Renal cortex interstitium (tissue), 11 donors: ENCODE measurements around the gene TPM1. TPM values are rescaled to one million over a fixed set of nuclear protein-coding genes. Genes with fewer than 3 reads are reported as not detected.

ENCODE experiments used
- DNase-seq, 11 donors: peaks; one replicate each; pipeline ENCODE4 v3.0.0-alpha.2; 2013; ENCODE audit warnings: low read depth in 9 of 11, low spot score in 4 of 11; ENCODE audit errors: extremely low read depth in 1 of 11
- polyA plus RNA-seq, 3 donors: library from polyadenylated mRNA; unstranded; fragments of 120-200 nt; gene quantifications; one replicate each; pipeline ENCODE4 v1.2.1, GENCODE V29; 2013; ENCODE audit not compliant: insufficient read length in 3 of 3

The TPM1 gene
- polyA plus RNA-seq, 3 donors, result 488 to 652 (median 529) TPM

- no peak for DNase-seq
Observed at GRCh38 chr15:63028442-63029110, 14.0 kb upstream of the TPM1 start.

- no peak for DNase-seq
Observed at GRCh38 chr15:63029676-63030075, 12.9 kb upstream of the TPM1 start.

DNA sequence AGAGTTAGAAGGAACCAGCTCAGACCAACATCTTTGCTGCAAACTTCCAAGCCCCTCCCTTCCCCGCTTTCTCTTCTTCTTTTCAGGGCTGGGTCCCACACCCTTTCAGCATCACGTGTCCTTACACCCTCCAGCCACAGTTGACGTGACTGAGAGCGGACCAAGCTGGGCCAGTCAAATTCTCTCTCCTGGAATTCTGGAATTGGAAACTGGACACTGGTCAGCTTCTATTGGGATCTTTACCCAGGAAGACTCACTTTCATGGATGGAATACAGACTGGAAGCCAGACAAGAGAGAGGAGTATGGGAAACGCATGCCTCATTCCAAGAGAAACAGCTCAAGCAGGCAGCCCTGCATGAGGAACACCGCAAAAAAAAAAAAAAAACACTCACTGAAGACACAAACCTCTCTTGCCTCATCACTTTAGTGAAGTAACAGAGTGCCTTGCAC, 12.4 kb upstream of the TPM1 start:
- no peak for DNase-seq

GRCh38 chr15:63034578-63034977, 8.0 kb upstream of the TPM1 start:
- no peak for DNase-seq

DNA sequence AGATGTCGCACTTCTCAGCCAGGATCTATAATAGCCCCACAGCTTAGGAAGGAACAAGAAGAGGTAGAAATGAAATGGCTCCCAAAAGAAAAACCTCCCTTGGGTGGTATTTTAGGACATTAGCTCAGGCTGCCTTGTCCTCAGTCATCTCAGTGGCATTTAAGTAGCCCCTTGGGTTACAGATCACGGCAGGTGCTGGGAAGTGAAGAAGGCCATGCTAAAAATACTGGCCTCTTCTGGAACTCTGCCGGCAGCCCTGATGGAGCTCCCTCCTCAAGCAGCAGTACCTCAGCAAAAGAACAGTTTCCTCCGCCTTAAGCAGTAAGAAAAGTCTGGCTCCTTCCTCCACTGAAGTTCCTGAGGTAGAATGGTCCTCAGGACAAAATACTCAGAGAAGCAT, 7.3 kb upstream of the TPM1 start:
- no peak for DNase-seq

GRCh38 chr15:63035977-63036376, 6.6 kb upstream of the TPM1 start:
- DNase-seq, result no peak

DNA sequence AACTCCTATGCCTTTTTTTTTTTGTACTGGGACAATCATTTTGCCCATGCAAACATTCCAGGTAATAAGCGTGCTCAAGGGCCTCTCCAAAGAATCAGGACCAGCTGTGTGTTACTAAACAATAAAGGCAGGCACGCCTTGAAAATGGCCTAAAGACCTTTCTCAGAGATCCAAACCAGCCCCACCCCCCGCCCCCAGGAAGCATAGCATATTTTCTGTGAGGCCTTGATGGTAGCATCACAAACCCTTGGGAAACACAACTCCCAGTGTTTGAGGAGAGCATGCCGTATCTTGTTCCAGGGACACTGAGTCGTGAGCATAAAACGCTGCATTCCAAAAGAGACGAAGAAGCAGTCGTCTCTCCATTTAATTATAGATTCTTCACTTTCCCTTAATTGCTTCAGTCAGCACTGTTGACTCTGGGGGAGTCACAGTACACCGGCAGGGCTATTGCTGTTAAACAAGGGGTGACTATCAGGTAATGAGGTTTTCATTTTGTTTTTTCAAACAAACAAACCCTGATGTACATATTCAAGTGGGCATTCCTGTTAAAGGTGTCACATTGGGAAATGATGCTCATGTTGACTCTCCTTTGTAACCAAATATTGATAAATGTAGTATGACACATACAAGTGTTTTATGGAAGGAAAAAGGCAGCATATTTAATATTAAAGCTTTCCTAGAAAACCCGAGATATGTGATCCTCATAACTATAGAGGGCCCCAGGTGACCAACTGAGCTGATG, 4.4 kb upstream of the TPM1 start:
- DNase-seq, result no peak

- DNase-seq, result no peak
Observed at GRCh38 chr15:63038926-63039673, 3.4 kb upstream of the TPM1 start.

DNA sequence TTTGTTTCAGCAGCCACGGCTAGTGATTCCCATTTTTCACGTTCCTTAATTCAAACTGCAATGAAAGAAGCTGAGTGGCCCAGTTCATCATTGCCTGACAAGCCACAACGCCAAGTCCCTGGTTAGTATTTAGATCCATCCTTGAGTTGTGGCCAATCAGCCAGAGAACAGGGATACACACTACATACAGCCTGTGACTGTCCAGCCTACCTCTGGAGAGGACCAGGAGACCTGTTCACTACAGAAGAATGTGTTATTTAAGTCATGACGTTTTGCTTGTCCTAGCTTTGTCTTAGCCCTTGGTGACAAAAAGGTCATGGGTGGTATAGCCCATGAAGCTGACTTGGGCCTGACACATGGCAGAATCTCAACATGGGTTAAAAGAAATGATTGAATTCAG, 2.7 kb upstream of the TPM1 start:
- no peak for DNase-seq

- no peak for DNase-seq
Observed at GRCh38 chr15:63040509-63040908, 2.0 kb upstream of the TPM1 start.

GRCh38 chr15:63040954-63041353, 1.6 kb upstream of the TPM1 start:
- no peak for DNase-seq

GRCh38 chr15:63041402-63041973, 1.1 kb upstream of the TPM1 start:
- no peak for DNase-seq

- no peak for DNase-seq
Observed at GRCh38 chr15:63042877-63043334, 359 bp downstream of the TPM1 start.

DNA sequence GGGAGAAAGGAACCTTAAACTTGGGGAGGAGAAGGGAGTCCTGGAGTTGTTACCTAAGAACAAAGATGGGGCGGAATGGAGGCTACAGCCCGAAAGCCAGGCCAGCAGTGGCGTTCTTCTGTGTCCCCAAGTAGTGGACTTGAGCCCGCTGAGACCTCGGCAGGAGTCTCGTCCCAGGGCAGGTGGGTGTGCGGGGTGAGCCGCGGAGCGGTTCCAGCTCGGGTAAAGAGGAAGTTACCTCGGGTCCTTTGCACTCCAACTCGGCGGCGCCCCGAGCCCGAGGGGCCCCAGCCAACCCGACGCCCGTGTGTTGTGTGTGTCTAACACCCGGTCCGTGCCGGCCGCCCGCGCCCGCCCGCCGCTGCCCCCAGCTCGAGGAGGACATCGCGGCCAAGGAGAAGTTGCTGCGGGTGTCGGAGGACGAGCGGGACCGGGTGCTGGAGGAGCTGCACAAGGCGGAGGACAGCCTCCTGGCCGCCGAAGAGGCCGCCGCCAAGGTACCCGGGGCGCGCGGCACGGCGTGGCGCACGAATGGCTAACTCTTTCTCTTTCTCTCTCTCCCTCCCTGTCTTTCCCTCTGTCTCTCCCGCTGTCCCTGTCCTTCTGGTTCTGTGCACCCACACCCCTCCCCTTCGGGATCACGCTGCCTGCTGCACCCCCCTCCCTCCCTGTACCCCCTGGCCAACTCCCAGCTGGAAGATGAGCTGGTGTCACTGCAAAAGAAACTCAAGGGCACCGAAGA, 959 bp downstream of the TPM1 start:
- DNase-seq, result no peak

- DNase-seq, result no peak
Observed at GRCh38 chr15:63044077-63044644, 1.6 kb downstream of the TPM1 start.

DNA sequence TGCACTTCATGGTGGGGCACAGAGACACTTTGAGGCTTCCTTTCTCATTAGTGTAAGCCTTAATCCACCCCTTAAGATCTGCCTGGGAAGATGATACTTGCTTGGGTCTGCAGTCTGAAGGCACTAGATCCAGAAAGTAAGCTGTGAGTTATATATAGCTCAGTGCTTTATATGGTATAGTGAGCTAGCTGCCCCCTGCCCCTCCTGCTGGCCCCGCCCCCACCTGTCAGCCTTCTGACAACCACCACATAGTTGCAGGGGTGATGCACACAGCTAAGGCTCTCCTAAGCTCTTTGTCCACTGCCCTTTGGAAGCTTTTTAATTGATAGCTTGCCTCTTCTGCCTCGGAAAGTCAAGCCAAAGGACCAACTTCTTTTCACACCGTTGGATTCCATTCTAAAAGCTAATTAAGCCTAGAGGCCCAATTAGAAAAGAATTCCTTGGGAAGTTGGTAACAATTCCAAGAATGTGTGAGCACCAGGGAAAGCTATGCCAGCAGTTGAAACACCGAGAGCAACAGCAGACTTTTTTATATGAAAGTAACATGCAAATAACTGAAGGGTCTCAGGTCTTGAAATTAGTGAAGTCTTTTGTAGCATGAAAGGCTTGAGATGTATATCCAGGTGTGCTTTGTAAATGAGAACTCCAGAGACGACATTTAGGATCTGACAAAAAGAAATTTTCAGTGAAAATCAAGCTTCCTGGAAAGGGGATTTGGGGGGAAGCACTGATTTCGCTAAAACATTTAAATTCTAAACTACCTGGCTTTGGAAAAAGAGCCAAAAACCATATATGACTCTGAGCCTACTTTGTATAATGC, 2.3 kb downstream of the TPM1 start:
- no peak for DNase-seq

DNA sequence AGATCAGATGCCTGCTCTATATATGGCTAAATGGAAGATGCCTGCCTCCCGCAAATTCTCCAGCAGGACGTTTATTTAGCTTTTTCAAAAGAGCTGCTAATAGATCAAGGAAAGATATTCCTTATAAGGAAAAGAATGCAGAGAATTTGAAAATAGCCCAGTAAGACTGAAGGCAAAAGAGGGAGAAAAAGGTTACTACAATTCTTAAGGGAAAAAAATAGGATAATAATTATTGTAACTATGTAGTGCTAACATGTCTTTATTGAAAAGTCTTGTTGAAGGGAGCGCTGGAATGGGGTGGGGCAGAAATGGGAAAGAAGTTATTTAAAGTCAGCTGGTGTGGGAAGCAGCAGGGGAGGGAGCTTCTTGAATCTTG, 2.9 kb downstream of the TPM1 start:
- no peak for DNase-seq

DNA sequence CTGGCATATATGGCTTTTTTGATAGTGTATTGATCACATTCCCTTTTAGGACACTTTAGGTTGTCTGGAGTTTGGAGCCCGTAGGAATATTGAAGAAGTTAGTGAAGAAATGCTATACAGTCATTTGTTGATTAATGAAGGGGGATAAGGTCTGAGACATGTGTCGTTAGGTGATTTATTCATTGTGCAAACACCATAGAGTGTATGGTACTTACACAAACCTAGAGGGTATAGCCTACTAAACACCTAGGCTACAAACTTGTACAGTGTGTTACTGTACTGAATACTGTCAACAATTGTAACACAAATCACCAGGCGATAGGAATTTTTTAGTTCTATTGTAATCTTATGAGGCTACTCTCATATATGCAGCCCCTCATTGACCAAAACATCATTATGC, 3.3 kb downstream of the TPM1 start:
- no peak for DNase-seq
